ENCODE data around the gene PAX2. TPM values are rescaled to one million over a fixed set of nuclear protein-coding genes. Genes with fewer than 3 reads are reported as not detected.

Gene PAX2
- total and polyA plus RNA-seq, 3 donors from 2014 or later, result 1.1 to 3.7 (median 1.5) TPM

DNA sequence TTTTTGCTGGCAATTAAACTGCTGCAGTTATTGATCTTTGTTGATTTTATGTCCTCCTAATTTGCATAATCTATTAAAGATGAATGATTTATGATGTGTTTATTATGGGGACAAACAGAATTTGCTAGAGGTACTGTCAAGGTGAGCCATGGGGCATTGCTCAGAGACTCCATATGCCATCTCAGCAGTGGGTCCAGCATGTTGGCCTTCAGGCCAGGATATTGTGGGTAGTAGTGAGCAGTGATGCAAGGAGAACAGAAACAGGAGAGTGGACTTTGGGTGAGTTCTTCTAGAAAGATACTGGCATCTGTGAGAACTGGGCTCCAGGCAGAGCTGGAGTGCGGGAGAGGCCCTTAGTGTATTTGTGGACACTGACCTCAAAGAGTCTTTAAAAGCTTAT, 65.9 kb downstream of the PAX2 start:
- no peaks in the 10 kb centered on the region for H3K9me3 ChIP-seq
- 95 to 96% methylated on average over 1 of the region's 1 CpG for WGBS, 2 donors
- TF ChIP-seq, protein P1, sequence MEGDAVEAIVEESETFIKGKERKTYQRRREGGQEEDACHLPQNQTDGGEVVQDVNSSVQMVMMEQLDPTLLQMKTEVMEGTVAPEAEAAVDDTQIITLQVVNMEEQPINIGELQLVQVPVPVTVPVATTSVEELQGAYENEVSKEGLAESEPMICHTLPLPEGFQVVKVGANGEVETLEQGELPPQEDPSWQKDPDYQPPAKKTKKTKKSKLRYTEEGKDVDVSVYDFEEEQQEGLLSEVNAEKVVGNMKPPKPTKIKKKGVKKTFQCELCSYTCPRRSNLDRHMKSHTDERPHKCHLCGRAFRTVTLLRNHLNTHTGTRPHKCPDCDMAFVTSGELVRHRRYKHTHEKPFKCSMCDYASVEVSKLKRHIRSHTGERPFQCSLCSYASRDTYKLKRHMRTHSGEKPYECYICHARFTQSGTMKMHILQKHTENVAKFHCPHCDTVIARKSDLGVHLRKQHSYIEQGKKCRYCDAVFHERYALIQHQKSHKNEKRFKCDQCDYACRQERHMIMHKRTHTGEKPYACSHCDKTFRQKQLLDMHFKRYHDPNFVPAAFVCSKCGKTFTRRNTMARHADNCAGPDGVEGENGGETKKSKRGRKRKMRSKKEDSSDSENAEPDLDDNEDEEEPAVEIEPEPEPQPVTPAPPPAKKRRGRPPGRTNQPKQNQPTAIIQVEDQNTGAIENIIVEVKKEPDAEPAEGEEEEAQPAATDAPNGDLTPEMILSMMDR (IDR thresholded peaks at IDR 0.05), result no peak
- TF ChIP-seq POLR2A (IDR thresholded peaks at IDR 0.05), result no peak
- H3K4me3 ChIP-seq, result no peak overlapping the region
- no peaks in the 10 kb centered on the region for H3K36me3 ChIP-seq (ENCODE audit: low read depth, missing control alignments)
- DNase-seq, result no peak
- H3K27ac ChIP-seq, result no peak overlapping the region
- H3K4me1 ChIP-seq, result no peaks in the 10 kb centered on the region
- H3K27me3 ChIP-seq, result no peaks in the 10 kb centered on the region
- intact Hi-C loops (cut with DNase I; ENCODE audit: low total_unique reads), result no loop called here

GRCh38 chr10:100811752-100812750, 66.7 kb downstream of the PAX2 start:
- no peaks in the 10 kb centered on the region for H3K36me3 ChIP-seq (ENCODE audit: low read depth, missing control alignments)
- intact Hi-C loops (cut with DNase I; ENCODE audit: low total_unique reads), result no loop called here
- no peaks in the 10 kb centered on the region for H3K4me1 ChIP-seq
- H3K4me3 ChIP-seq, result no peak overlapping the region
- no peak for TF ChIP-seq POLR2A (IDR thresholded peaks at IDR 0.05)
- TF ChIP-seq, protein P1 (IDR thresholded peaks at IDR 0.05), result no peak
- H3K9me3 ChIP-seq, result no peaks in the 10 kb centered on the region
- DNase-seq, result no peak
- WGBS, 2 donors, result 64 to 74% methylated on average over 16 of the region's 16 CpGs
- no peaks in the 10 kb centered on the region for H3K27me3 ChIP-seq
- no peak overlapping the region for H3K27ac ChIP-seq

GRCh38 chr10:100812978-100813377, 67.6 kb downstream of the PAX2 start:
- TF ChIP-seq, protein P1 (IDR thresholded peaks at IDR 0.05), result no peak
- TF ChIP-seq POLR2A (IDR thresholded peaks at IDR 0.05), result no peak
- intact Hi-C loops (cut with DNase I; ENCODE audit: low total_unique reads), result no loop called here
- DNase-seq, result no peak
- Histone ChIP-seq H3K27me3 (no peaks in the 10 kb centered on the region), H3K27ac (no peak overlapping the region), H3K36me3 (ENCODE audit: low read depth, missing control alignments) (no peaks in the 10 kb centered on the region), H3K4me1 (no peaks in the 10 kb centered on the region), H3K9me3 (no peaks in the 10 kb centered on the region), H3K4me3 (no peak overlapping the region)
- 78 to 83% methylated on average over 6 of the region's 6 CpGs for WGBS, 2 donors

GRCh38 chr10:100814751-100815474, 69.5 kb downstream of the PAX2 start:
- TF ChIP-seq, protein P1 (IDR thresholded peaks at IDR 0.05), result no peak
- no peak for TF ChIP-seq POLR2A (IDR thresholded peaks at IDR 0.05)
- Histone ChIP-seq H3K36me3 (ENCODE audit: low read depth, missing control alignments) (no peaks in the 10 kb centered on the region), H3K4me1 (no peaks in the 10 kb centered on the region), H3K9me3 (no peaks in the 10 kb centered on the region), H3K4me3 (no peak overlapping the region), H3K27ac (no peak overlapping the region), H3K27me3 (no peaks in the 10 kb centered on the region)
- intact Hi-C loops (cut with DNase I; ENCODE audit: low total_unique reads), result no loop called here
- 56 to 62% methylated on average over 2 to 3 of the region's 3 CpGs for WGBS, 2 donors
- no peak for DNase-seq

All from testis (tissue), 3 donors.